ENCODE measurements around the gene KIF2A.

- TF ChIP-seq, protein P1, sequence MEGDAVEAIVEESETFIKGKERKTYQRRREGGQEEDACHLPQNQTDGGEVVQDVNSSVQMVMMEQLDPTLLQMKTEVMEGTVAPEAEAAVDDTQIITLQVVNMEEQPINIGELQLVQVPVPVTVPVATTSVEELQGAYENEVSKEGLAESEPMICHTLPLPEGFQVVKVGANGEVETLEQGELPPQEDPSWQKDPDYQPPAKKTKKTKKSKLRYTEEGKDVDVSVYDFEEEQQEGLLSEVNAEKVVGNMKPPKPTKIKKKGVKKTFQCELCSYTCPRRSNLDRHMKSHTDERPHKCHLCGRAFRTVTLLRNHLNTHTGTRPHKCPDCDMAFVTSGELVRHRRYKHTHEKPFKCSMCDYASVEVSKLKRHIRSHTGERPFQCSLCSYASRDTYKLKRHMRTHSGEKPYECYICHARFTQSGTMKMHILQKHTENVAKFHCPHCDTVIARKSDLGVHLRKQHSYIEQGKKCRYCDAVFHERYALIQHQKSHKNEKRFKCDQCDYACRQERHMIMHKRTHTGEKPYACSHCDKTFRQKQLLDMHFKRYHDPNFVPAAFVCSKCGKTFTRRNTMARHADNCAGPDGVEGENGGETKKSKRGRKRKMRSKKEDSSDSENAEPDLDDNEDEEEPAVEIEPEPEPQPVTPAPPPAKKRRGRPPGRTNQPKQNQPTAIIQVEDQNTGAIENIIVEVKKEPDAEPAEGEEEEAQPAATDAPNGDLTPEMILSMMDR (IDR thresholded peaks at IDR 0.05; ENCODE audit: low read depth, low read length, missing input control), result no peak
- TF ChIP-seq RAD21 (IDR thresholded peaks at IDR 0.05), result no peak
Measured at GRCh38 chr5:62334082-62334481, 28.1 kb downstream of the KIF2A start.

All from liver (tissue), 3 donors.